ENCODE data around the gene RAET1E. TPM values are rescaled to one million over a fixed set of nuclear protein-coding genes. Genes with fewer than 3 reads are reported as not detected.

Gene RAET1E
- total RNA-seq, 1 experiment from 2014 or later = not detected

DNA sequence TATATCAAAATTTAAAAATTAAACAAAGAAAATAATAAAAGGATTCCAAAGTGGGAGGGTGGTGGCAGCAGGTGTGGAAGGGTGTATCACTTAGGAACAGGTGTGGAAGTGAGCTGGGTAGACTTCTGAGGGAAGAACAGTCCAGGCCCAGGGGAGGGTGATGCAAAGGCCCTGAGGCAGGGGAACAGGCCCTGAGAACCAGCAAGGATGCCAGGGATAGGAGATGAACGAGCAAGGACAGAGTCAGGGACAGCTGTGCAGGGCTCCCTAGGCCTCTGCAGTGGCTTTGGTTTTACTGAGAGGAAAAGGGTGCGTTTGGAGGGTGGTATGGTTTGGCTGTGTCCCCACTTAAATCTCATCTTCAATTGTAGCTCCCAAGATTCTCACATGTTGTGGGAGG lies 9.4 kb upstream of the RAET1E start:
- Histone ChIP-seq H4K91ac (ENCODE audit: insufficient read length, low read depth, low read length) (no peak overlapping the region), H3K4me2 (ENCODE audit: insufficient read depth, insufficient read length, low read length) (no peak overlapping the region), H2BK5ac (ENCODE audit: insufficient read length, low read length) (no peak overlapping the region), H3K9ac (ENCODE audit: extremely low read depth, insufficient read length, low read length) (no peak overlapping the region), H4K20me1 (ENCODE audit: control insufficient read depth, insufficient read depth, insufficient read length) (no peaks in the 10 kb centered on the region), H3T11ph (ENCODE audit: low read length) (no peak overlapping the region), H2AFZ (ENCODE audit: low read length) (no peak overlapping the region), H3K23ac (ENCODE audit: insufficient read length, low read depth, low read length) (no peak overlapping the region), H3K79me2 (ENCODE audit: insufficient read depth, low read length) (no peaks in the 10 kb centered on the region), H3K4me1 (ENCODE audit: insufficient read depth, low read length) (no peaks in the 10 kb centered on the region), H3K14ac (ENCODE audit: insufficient read depth, low read length) (no peak overlapping the region), H2BK12ac (ENCODE audit: insufficient read length, low read depth, low read length) (no peak overlapping the region), H2BK20ac (ENCODE audit: low read depth, low read length, poor library complexity, severe bottlenecking) (no peak overlapping the region), H4K5ac (ENCODE audit: insufficient read length, low read depth, low read length) (no peak overlapping the region), H2BK120ac (ENCODE audit: low read depth, low read length, poor library complexity, severe bottlenecking) (no peak overlapping the region), H3K4ac (ENCODE audit: low read depth, low read length) (no peak overlapping the region), H3K18ac (ENCODE audit: insufficient read length, low read depth, low read length) (no peak overlapping the region), H3K27ac (ENCODE audit: insufficient read length, low read depth, low read length) (no peak overlapping the region), H3K23me2 (ENCODE audit: insufficient read length, low read depth, low read length, poor library complexity, severe bottlenecking) (no peaks in the 10 kb centered on the region), H2BK15ac (ENCODE audit: low read depth, low read length) (no peak overlapping the region), H2AK5ac (ENCODE audit: insufficient read length, low read length) (no peak overlapping the region), H4K8ac (replicated peaks; ENCODE audit: insufficient read length, low read depth, low read length) (no peak overlapping the region), H3K27me3 (ENCODE audit: insufficient read depth, low read length) (no peaks in the 10 kb centered on the region), H3K56ac (ENCODE audit: insufficient read length, low read depth, low read length) (no peak overlapping the region), H3K9me3 (ENCODE audit: control insufficient read depth, low read depth, low read length) (no peaks in the 10 kb centered on the region), H3K79me1 (ENCODE audit: insufficient read depth, low read depth, low read length, poor library complexity, severe bottlenecking) (no peaks in the 10 kb centered on the region)
- Mint-ChIP-seq H3K27me3 (ENCODE audit: low read depth) (peaks cover 30% of the 10 kb centered on the region), H3K4me3 (no peak overlapping the region), H3K9me3 (peaks cover 31 to 40% of the 10 kb centered on the region in 2 experiments), H3K27ac (no peak overlapping the region), H3K36me3 (ENCODE audit: insufficient read depth in 1 of 3, low read depth in 3 of 3) (peaks cover 5 to 7% (median 5%) of the 10 kb centered on the region in 3 experiments; a peak in 5 of 7 replicates), H3K4me1 (peaks cover 0 to 7% of the 10 kb centered on the region in 2 experiments; a peak in 1 of 4 replicates)
- no CpG with 5 or more reads among the region's 2 CpGs for WGBS (ENCODE audit: extremely low coverage, insufficient read length, low lambda C conversion rate)
- no peak for DNase-seq
- TF ChIP-seq, protein P1, sequence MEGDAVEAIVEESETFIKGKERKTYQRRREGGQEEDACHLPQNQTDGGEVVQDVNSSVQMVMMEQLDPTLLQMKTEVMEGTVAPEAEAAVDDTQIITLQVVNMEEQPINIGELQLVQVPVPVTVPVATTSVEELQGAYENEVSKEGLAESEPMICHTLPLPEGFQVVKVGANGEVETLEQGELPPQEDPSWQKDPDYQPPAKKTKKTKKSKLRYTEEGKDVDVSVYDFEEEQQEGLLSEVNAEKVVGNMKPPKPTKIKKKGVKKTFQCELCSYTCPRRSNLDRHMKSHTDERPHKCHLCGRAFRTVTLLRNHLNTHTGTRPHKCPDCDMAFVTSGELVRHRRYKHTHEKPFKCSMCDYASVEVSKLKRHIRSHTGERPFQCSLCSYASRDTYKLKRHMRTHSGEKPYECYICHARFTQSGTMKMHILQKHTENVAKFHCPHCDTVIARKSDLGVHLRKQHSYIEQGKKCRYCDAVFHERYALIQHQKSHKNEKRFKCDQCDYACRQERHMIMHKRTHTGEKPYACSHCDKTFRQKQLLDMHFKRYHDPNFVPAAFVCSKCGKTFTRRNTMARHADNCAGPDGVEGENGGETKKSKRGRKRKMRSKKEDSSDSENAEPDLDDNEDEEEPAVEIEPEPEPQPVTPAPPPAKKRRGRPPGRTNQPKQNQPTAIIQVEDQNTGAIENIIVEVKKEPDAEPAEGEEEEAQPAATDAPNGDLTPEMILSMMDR (conservative IDR thresholded peaks at IDR 0.05) = no peak
